ENCODE data around the gene CIRBP.

- TF ChIP-seq, protein P1, sequence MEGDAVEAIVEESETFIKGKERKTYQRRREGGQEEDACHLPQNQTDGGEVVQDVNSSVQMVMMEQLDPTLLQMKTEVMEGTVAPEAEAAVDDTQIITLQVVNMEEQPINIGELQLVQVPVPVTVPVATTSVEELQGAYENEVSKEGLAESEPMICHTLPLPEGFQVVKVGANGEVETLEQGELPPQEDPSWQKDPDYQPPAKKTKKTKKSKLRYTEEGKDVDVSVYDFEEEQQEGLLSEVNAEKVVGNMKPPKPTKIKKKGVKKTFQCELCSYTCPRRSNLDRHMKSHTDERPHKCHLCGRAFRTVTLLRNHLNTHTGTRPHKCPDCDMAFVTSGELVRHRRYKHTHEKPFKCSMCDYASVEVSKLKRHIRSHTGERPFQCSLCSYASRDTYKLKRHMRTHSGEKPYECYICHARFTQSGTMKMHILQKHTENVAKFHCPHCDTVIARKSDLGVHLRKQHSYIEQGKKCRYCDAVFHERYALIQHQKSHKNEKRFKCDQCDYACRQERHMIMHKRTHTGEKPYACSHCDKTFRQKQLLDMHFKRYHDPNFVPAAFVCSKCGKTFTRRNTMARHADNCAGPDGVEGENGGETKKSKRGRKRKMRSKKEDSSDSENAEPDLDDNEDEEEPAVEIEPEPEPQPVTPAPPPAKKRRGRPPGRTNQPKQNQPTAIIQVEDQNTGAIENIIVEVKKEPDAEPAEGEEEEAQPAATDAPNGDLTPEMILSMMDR (IDR thresholded peaks at IDR 0.05) = no peak
- TF ChIP-seq POLR2A (IDR thresholded peaks at IDR 0.05) = no peak
These were observed 16.7 kb downstream of the CIRBP start, which contains the start of gene EFNA2 for GRCh38 chr19:1285737-1286360.
